SK-N-MC (cell line): Measurements from ENCODE around the gene CSRP1.

Experiments used
- EZH2 ChIP-seq: fragments of 200-600 bp; sonication (generic); IDR thresholded peaks from one replicate; pipeline ENCODE4 v1.6.1; 2017; ENCODE audit warnings: antibody characterized with exemption
- POLR2AphosphoS5 ChIP-seq: IDR thresholded peaks from 2 replicates; pipeline ENCODE4 v1.6.1; 2012; ENCODE audit warnings: mild to moderate bottlenecking, low read depth, low read length, borderline replicate concordance

DNA sequence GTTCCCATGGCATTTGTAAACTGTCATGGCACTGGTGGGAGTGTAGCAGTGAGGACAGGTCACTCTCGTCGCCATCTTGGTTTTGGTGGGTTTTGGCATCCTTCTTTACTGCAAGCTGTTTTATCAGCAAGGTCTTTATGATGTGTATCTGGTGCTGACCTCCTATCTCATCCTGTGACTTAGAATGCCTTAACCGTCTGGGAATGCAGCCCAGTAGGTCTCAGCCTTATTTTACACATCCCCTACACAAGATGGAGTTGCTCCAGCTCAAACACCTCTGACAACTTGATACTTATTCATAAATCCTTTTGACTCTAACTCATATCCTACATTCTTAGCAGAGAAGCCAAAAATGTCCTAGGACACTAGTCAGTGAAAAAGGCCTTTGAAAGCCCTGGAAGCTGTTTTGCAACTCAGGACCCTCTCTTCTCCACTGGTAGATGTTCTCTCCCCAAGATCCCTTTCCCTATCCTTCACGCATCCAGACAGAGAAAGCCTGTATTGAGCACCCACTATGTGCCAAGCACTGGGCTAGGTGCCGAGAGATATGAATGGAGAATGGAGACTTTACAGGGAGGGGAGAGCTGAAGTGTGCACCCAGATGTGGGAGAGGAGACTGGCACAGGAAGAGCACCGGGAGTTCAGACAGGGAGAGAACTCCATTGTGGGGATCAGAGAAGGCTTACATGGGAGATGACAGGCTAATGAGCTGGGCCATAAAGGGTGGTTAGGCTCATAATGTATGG, 6.7 kb upstream of the CSRP1 start:
- no peak for TF ChIP-seq EZH2
- no peak for TF ChIP-seq POLR2AphosphoS5
